GF-D8 (cell line): Measurements from ENCODE around the gene FBL.

ENCODE experiments used
- DNase-seq: peaks from one replicate; lab custom pipeline; 2025; lab: John Stamatoyannopoulos, UW

FBL gene

DNA sequence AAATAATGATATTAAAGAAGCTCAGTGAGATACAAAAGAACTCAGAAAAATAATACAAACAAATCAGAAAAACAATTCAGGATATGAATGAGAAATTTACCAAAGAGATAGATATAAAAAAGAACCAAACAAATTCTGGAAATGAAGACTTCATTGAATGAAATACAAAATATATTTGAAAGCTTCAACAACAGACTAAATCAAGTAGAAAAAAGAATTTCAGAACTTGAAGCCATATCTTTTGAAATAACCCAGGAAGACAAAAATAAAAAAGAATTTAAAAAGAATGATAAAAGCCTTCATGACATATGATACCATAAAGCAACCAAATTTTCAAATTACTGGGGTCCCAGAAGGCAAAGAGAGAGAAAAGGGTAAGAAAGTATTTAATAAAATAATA is 57.9 kb downstream of the FBL start:
- no peak for DNase-seq
